ENCODE data around the gene TBX1.

The TBX1 gene

GRCh38 chr22:19763458-19764298 lies 3.1 kb downstream of the TBX1 start:
- no peak overlapping the region for H3K27ac ChIP-seq (ENCODE audit: low read length)
- no peak overlapping the region for H3K4me2 ChIP-seq (ENCODE audit: insufficient read depth, low read length)
- no peak overlapping the region for H2AFZ ChIP-seq (ENCODE audit: low read depth, low read length)
- no peaks in the 10 kb centered on the region for H3K9me3 ChIP-seq (ENCODE audit: insufficient read depth, low read length, severe bottlenecking)
- no peak for TF ChIP-seq EZH2 (IDR thresholded peaks at IDR 0.05; ENCODE audit: borderline replicate concordance, low read depth, low read length, severe bottlenecking)
- no peak for TF ChIP-seq CTCF (IDR thresholded peaks at IDR 0.05; ENCODE audit: borderline replicate concordance, extremely low read depth, low read length, poor library complexity, severe bottlenecking)
- peaks cover 26% of the 10 kb centered on the region for H3K79me2 ChIP-seq (ENCODE audit: insufficient read depth, low read length)
- DNase-seq (no peak), ATAC-seq (ENCODE audit: insufficient read depth, low read depth) (no peak)
- H3K36me3 ChIP-seq (ENCODE audit: insufficient read depth, low read length), result no peaks in the 10 kb centered on the region
- H3K27me3 ChIP-seq (ENCODE audit: insufficient read depth, low read length, poor library complexity), result peaks cover 9% of the 10 kb centered on the region
- H3K9ac ChIP-seq (ENCODE audit: low read depth, low read length), result no peak overlapping the region
- peaks cover 4% of the 10 kb centered on the region; the same call in 1 of the 2 replicates for H4K20me1 ChIP-seq (ENCODE audit: insufficient read depth, low read length)
- no peak overlapping the region for H3K4me3 ChIP-seq (ENCODE audit: low read depth in 1 of 2, low read length in 2 of 2)
- peaks cover 20% of the 10 kb centered on the region for H3K4me1 ChIP-seq (ENCODE audit: insufficient read depth, low read length)

GRCh38 chr22:19764299-19764593 lies 3.7 kb downstream of the TBX1 start:
- DNase-seq (no peak), ATAC-seq (ENCODE audit: insufficient read depth, low read depth) (no peak)
- H3K79me2 ChIP-seq (ENCODE audit: insufficient read depth, low read length), result peaks cover 31% of the 10 kb centered on the region
- H3K27ac ChIP-seq (ENCODE audit: low read length), result no peak overlapping the region
- H4K20me1 ChIP-seq (ENCODE audit: insufficient read depth, low read length), result peaks cover 7% of the 10 kb centered on the region
- no peaks in the 10 kb centered on the region for H3K36me3 ChIP-seq (ENCODE audit: insufficient read depth, low read length)
- H3K9ac ChIP-seq (ENCODE audit: low read depth, low read length), result no peak overlapping the region
- H3K4me2 ChIP-seq (ENCODE audit: insufficient read depth, low read length), result no peak overlapping the region
- TF ChIP-seq CTCF (IDR thresholded peaks at IDR 0.05; ENCODE audit: borderline replicate concordance, extremely low read depth, low read length, poor library complexity, severe bottlenecking) (no peak), EZH2 (IDR thresholded peaks at IDR 0.05; ENCODE audit: borderline replicate concordance, low read depth, low read length, severe bottlenecking) (no peak)
- H3K4me1 ChIP-seq (ENCODE audit: insufficient read depth, low read length), result peaks cover 20% of the 10 kb centered on the region
- H2AFZ ChIP-seq (ENCODE audit: low read depth, low read length), result no peak overlapping the region
- peaks cover 9% of the 10 kb centered on the region for H3K27me3 ChIP-seq (ENCODE audit: insufficient read depth, low read length, poor library complexity)
- H3K4me3 ChIP-seq (ENCODE audit: low read depth in 1 of 2, low read length in 2 of 2), result no peak overlapping the region
- H3K9me3 ChIP-seq (ENCODE audit: insufficient read depth, low read length, severe bottlenecking), result no peaks in the 10 kb centered on the region

- TF ChIP-seq CTCF (IDR thresholded peaks at IDR 0.05; ENCODE audit: borderline replicate concordance, extremely low read depth, low read length, poor library complexity, severe bottlenecking) (no peak), EZH2 (IDR thresholded peaks at IDR 0.05; ENCODE audit: borderline replicate concordance, low read depth, low read length, severe bottlenecking) (no peak)
- ATAC-seq (ENCODE audit: insufficient read depth, low read depth), result no peak
- Histone ChIP-seq H3K9me3 (ENCODE audit: insufficient read depth, low read length, severe bottlenecking) (no peaks in the 10 kb centered on the region), H2AFZ (ENCODE audit: low read depth, low read length) (peak overlapping the region; percentile 77), H3K4me1 (ENCODE audit: insufficient read depth, low read length) (peaks cover 20% of the 10 kb centered on the region), H3K4me3 (ENCODE audit: low read depth in 1 of 2, low read length in 2 of 2) (peak overlapping the region; percentile 19 to 63; a peak in 3 of 4 replicates), H3K79me2 (ENCODE audit: insufficient read depth, low read length) (peaks cover 37% of the 10 kb centered on the region), H3K27me3 (ENCODE audit: insufficient read depth, low read length, poor library complexity) (peaks cover 9% of the 10 kb centered on the region), H4K20me1 (ENCODE audit: insufficient read depth, low read length) (peaks cover 13% of the 10 kb centered on the region), H3K36me3 (ENCODE audit: insufficient read depth, low read length) (no peaks in the 10 kb centered on the region), H3K27ac (ENCODE audit: low read length) (peak overlapping the region; percentile 80; the same call in 1 of the 2 replicates), H3K9ac (ENCODE audit: low read depth, low read length) (peak overlapping the region; percentile 66), H3K4me2 (ENCODE audit: insufficient read depth, low read length) (peak overlapping the region; percentile 75)
- no peak for DNase-seq
Measured at GRCh38 chr22:19764636-19765476, 4.3 kb downstream of the TBX1 start.

Measured in DND-41 (cell line).